MM.1S (cell line): ENCODE data around the gene CKMT2.

Source experiments
- DNase-seq: peaks from one replicate; pipeline ENCODE4 v3.0.0-alpha.2; 2015
- H2AFZ ChIP-seq: fragments of 300-600 bp; sonication (generic); 2 replicates; pipeline ENCODE4 v1.6.0; 2016; ENCODE audit warnings: antibody characterized with exemption, low read length
- H3F3A ChIP-seq: fragments of 300-600 bp; sonication (generic); 2 replicates; pipeline ENCODE4 v1.6.1; 2016; ENCODE audit warnings: mild to moderate bottlenecking, antibody characterized with exemption, low read length, moderate library complexity, mixed read lengths; ENCODE audit not compliant: insufficient read depth
- H3K27ac ChIP-seq: fragments of 300-600 bp; sonication (generic); 2 replicates; pipeline ENCODE4 v1.5.1; 2016; ENCODE audit warnings: mild to moderate bottlenecking, low read length
- H3K27me3 ChIP-seq: fragments of 300-600 bp; sonication (generic); replicated peaks from 2 replicates; pipeline ENCODE4 v1.6.0; 2016; ENCODE audit warnings: low read length; ENCODE audit not compliant: insufficient read depth
- H3K36me3 ChIP-seq: fragments of 300-600 bp; sonication (generic); replicated peaks from 2 replicates; pipeline ENCODE4 v1.6.1; 2016; ENCODE audit warnings: mild to moderate bottlenecking, low read length, mixed read lengths; ENCODE audit not compliant: insufficient read depth
- H3K4me1 ChIP-seq: fragments of 300-600 bp; sonication (generic); 2 replicates; pipeline ENCODE4 v1.6.1; 2016; ENCODE audit warnings: low read length, mixed read lengths
- H3K4me2 ChIP-seq: fragments of 300-600 bp; sonication (generic); 2 replicates; pipeline ENCODE4 v1.6.0; 2016; ENCODE audit warnings: low read depth, low read length
- H3K4me3 ChIP-seq: fragments of 300-600 bp; sonication (generic); 2 replicates; pipeline ENCODE4 v1.5.1; 2016; ENCODE audit warnings: low read length, mixed read lengths
- H3K79me2 ChIP-seq: fragments of 300-600 bp; sonication (generic); 2 replicates; pipeline ENCODE4 v1.6.1; 2016; ENCODE audit warnings: mixed run types, low read length, mixed read lengths
- H3K9ac ChIP-seq: fragments of 300-600 bp; sonication (generic); 2 replicates; pipeline ENCODE4 v1.6.1; 2016; ENCODE audit warnings: low read length, mixed read lengths
- H3K9me2 ChIP-seq: fragments of 300-600 bp; sonication (generic); replicated peaks from 2 replicates; pipeline ENCODE4 v1.6.1; 2016; ENCODE audit warnings: mild to moderate bottlenecking, low read length, mixed read lengths; ENCODE audit not compliant: insufficient read depth
- H3K9me3 ChIP-seq: fragments of 300-600 bp; sonication (generic); replicated peaks from 2 replicates; pipeline ENCODE4 v1.6.1; 2016; ENCODE audit warnings: mild to moderate bottlenecking, low read length, mixed read lengths; ENCODE audit not compliant: insufficient read depth
- H4K20me1 ChIP-seq: fragments of 300-600 bp; sonication (generic); 2 replicates; pipeline ENCODE4 v1.6.1; 2016; ENCODE audit warnings: mild to moderate bottlenecking, low read length, moderate library complexity, mixed read lengths; ENCODE audit not compliant: insufficient read depth
- EZH2 ChIP-seq: fragments of 300-600 bp; sonication (generic); optimal IDR thresholded peaks from 2 replicates; pipeline ENCODE3; 2017; ENCODE audit warnings: low read depth, mild to moderate bottlenecking, antibody characterized with exemption, low read length, mixed read lengths
- EZH2phosphoT487 ChIP-seq: fragments of 300-600 bp; sonication (generic); IDR thresholded peaks from 2 replicates; pipeline ENCODE4 v1.6.1; 2018; ENCODE audit warnings: antibody characterized with exemption, low read length
- TF ChIP-seq, protein P1 (sequence below): fragments of 300-600 bp; sonication (generic); IDR thresholded peaks from 2 replicates; pipeline ENCODE4 v1.5.1; 2016; ENCODE audit warnings: antibody characterized with exemption, low read length, mixed read lengths

The CKMT2 gene

DNA sequence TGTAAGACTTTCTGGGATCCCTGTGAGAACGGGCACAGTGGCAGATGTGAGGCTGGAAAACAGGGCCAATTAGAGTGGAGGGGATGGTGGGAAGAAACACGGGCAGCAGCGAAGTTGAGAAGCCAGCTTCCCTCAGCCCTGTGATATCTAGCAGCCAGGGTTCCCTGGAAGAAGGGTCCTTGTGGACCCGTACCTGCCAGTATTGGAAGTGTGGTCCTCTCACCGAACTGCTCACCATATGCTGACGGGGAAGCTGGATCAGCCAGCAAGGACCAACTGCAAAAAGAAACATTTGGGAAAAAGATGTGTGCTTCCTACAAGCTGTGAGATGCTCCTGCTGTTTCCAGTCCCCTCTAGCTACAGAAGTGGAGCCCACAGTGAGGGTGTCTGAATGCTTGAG lies 13.6 kb downstream of the CKMT2 start:
- no peak for TF ChIP-seq EZH2phosphoT487
- TF ChIP-seq, protein P1, sequence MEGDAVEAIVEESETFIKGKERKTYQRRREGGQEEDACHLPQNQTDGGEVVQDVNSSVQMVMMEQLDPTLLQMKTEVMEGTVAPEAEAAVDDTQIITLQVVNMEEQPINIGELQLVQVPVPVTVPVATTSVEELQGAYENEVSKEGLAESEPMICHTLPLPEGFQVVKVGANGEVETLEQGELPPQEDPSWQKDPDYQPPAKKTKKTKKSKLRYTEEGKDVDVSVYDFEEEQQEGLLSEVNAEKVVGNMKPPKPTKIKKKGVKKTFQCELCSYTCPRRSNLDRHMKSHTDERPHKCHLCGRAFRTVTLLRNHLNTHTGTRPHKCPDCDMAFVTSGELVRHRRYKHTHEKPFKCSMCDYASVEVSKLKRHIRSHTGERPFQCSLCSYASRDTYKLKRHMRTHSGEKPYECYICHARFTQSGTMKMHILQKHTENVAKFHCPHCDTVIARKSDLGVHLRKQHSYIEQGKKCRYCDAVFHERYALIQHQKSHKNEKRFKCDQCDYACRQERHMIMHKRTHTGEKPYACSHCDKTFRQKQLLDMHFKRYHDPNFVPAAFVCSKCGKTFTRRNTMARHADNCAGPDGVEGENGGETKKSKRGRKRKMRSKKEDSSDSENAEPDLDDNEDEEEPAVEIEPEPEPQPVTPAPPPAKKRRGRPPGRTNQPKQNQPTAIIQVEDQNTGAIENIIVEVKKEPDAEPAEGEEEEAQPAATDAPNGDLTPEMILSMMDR: no peak
- TF ChIP-seq EZH2: no peak
- no peak overlapping the region for H2AFZ ChIP-seq
- no peaks in the 10 kb centered on the region for H3K4me1 ChIP-seq
- H3K9me2 ChIP-seq: no peaks in the 10 kb centered on the region
- no peak for DNase-seq
- H3K9ac ChIP-seq: no peak overlapping the region
- no peaks in the 10 kb centered on the region for H3K27me3 ChIP-seq
- no peaks in the 10 kb centered on the region for H3K9me3 ChIP-seq
- no peak overlapping the region for H3K27ac ChIP-seq
- H3K36me3 ChIP-seq: no peaks in the 10 kb centered on the region
- no peaks in the 10 kb centered on the region for H3K79me2 ChIP-seq
- no peaks in the 10 kb centered on the region for H3F3A ChIP-seq
- no peaks in the 10 kb centered on the region for H4K20me1 ChIP-seq
- H3K4me3 ChIP-seq: no peak overlapping the region
- H3K4me2 ChIP-seq: no peak overlapping the region

DNA sequence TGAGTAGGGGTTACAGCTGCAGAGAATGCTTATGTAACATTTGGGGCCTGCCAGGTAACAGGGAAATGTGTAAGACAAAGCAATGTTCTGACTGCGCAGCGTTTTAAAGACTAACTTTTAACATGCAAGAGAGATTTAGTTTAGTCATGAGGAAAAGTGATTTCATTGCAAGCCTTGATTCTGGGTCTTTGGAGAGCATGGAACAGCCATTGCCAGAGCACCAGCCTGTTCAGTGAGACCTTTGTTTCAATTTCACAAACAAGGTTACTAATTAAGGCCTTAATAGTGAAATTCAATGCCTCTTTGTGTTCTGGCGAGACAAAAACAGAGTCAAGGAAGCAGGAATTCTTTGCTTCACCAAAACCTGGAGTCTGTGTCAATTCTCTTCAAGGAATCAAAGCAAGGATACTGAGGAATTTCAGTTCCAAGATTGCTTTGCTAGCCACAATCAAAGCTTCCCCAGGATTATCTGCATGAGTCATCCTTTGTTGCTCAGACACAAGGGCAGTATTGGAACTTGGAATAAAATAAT lies 14.4 kb downstream of the CKMT2 start:
- Histone ChIP-seq H3K79me2 (no peaks in the 10 kb centered on the region), H3K27ac (no peak overlapping the region), H3K9me2 (no peaks in the 10 kb centered on the region), H3K9me3 (no peaks in the 10 kb centered on the region), H3K4me1 (no peaks in the 10 kb centered on the region), H3K4me3 (no peak overlapping the region), H3K4me2 (no peak overlapping the region), H3K27me3 (no peaks in the 10 kb centered on the region), H3K9ac (no peak overlapping the region), H2AFZ (no peak overlapping the region), H3K36me3 (no peaks in the 10 kb centered on the region), H4K20me1 (no peaks in the 10 kb centered on the region), H3F3A (no peaks in the 10 kb centered on the region)
- DNase-seq: no peak
- TF ChIP-seq, protein P1: no peak
- TF ChIP-seq EZH2phosphoT487 (no peak), EZH2 (no peak)

DNA sequence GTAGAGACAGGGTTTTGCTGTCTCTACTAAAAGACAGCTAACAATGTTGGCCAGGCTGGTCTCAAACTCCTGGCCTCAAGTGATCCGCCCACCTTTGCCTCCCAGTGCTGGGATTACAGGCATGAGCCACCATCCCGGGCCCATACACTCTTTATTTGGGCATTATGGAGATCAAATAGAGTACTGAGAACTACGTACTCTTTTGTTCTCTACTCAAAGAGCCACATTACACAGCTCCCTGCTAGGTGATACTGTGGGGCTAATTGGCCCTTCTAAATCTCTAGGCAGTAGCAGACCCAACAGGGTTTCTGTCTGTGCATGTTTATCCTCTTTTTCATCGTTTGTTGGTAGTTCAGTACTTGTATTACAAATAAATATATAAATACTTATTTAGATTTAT lies 16.1 kb downstream of the CKMT2 start:
- no peak overlapping the region for H3K4me3 ChIP-seq
- no peaks in the 10 kb centered on the region for H3F3A ChIP-seq
- DNase-seq: no peak
- no peaks in the 10 kb centered on the region for H3K27me3 ChIP-seq
- no peak overlapping the region for H3K9ac ChIP-seq
- no peaks in the 10 kb centered on the region for H3K79me2 ChIP-seq
- H4K20me1 ChIP-seq: no peaks in the 10 kb centered on the region
- H3K9me3 ChIP-seq: no peaks in the 10 kb centered on the region
- TF ChIP-seq EZH2: no peak
- TF ChIP-seq, protein P1: no peak
- no peak for TF ChIP-seq EZH2phosphoT487
- H2AFZ ChIP-seq: no peak overlapping the region
- no peak overlapping the region for H3K27ac ChIP-seq
- H3K36me3 ChIP-seq: no peaks in the 10 kb centered on the region
- no peaks in the 10 kb centered on the region for H3K9me2 ChIP-seq
- no peak overlapping the region for H3K4me2 ChIP-seq
- H3K4me1 ChIP-seq: no peaks in the 10 kb centered on the region
